Spinal cord (tissue), 10 donors: ENCODE measurements around the gene FAM76B. TPM values are rescaled to one million over a fixed set of nuclear protein-coding genes. Genes with fewer than 3 reads are reported as not detected.
A peak's percentile ranks its signal among the peaks of the same experiment; 100 is the strongest.

Experiments
- DNase-seq, 6 donors: peaks; one replicate each; pipeline versions ENCODE4 v3.0.0 to v3.0.0-alpha.2; 2013 to 2015; ENCODE audit warnings: low spot score in 6 of 6, low read depth in 4 of 6
- H3K27ac ChIP-seq: one replicate; pipeline ENCODE4 v1.5.1; 2013; ENCODE audit warnings: low read depth, low read length, control low read depth
- H3K27me3 ChIP-seq: one replicate; pipeline ENCODE4 v1.6.1; 2013; ENCODE audit warnings: low read length; ENCODE audit not compliant: control insufficient read depth, insufficient read depth
- H3K36me3 ChIP-seq: one replicate; pipeline ENCODE4 v1.6.1; 2013; ENCODE audit warnings: low read length; ENCODE audit not compliant: control insufficient read depth, insufficient read depth
- H3K4me1 ChIP-seq: one replicate; pipeline ENCODE4 v1.6.1; 2013; ENCODE audit warnings: low read length; ENCODE audit not compliant: control insufficient read depth, insufficient read depth
- H3K4me3 ChIP-seq: one replicate; pipeline ENCODE4 v1.5.1; 2013; ENCODE audit warnings: low read depth, low read length, control low read depth
- H3K9me3 ChIP-seq: one replicate; pipeline ENCODE4 v1.6.1; 2013; ENCODE audit warnings: low read length; ENCODE audit not compliant: control insufficient read depth, insufficient read depth
- WGBS: methylation state at CpG from one replicate; pipeline ENCODE4 v1.1.5; 2013; ENCODE audit warnings: missing lambda C conversion rate; ENCODE audit not compliant: insufficient coverage; 5-methylcytosine and 5-hydroxymethylcytosine counted together
- polyA plus RNA-seq, 2 donors: library from polyadenylated mRNA; unstranded; fragments of 120-200 nt; gene quantifications; one replicate each; pipeline ENCODE4 v1.2.1, GENCODE V29; 2013; ENCODE audit not compliant: insufficient read length in 2 of 2
- total RNA-seq, 2 donors: library from RNA; depleted of rRNA in 1 of 2; stranded (reverse); fragments of 120-200 nt in 1 of 2; fragments of >200 nt in 1 of 2; gene quantifications; one replicate each; pipeline versions ENCODE4 v1.2.3 to v1.2.4, GENCODE V29; 2013 to 2014
- donor health status: healthy.

FAM76B gene
- total and polyA plus RNA-seq, 4 donors, result 31.6 to 52.4 (median 39.6) TPM

GRCh38 chr11:95794086-95794485, 4.5 kb upstream of the FAM76B start:
- no peak overlapping the region for H3K4me3 ChIP-seq
- DNase-seq, result no peak
- H3K9me3 ChIP-seq, result no peaks in the 10 kb centered on the region
- WGBS, result no CpG with 5 or more reads among the region's 5 CpGs
- no peaks in the 10 kb centered on the region for H3K27me3 ChIP-seq
- H3K4me1 ChIP-seq, result peaks cover 7% of the 10 kb centered on the region
- H3K36me3 ChIP-seq, result peaks cover under 1% of the 10 kb centered on the region
- H3K27ac ChIP-seq, result no peak overlapping the region

GRCh38 chr11:95793116-95793515, 3.5 kb upstream of the FAM76B start:
- Histone ChIP-seq H3K9me3 (no peaks in the 10 kb centered on the region), H3K27ac (no peak overlapping the region), H3K27me3 (no peaks in the 10 kb centered on the region), H3K4me1 (peaks cover 10% of the 10 kb centered on the region), H3K36me3 (peaks cover 2% of the 10 kb centered on the region), H3K4me3 (no peak overlapping the region)
- no peak for DNase-seq
- 93% methylated on average over 3 of the region's 4 CpGs for WGBS

DNA sequence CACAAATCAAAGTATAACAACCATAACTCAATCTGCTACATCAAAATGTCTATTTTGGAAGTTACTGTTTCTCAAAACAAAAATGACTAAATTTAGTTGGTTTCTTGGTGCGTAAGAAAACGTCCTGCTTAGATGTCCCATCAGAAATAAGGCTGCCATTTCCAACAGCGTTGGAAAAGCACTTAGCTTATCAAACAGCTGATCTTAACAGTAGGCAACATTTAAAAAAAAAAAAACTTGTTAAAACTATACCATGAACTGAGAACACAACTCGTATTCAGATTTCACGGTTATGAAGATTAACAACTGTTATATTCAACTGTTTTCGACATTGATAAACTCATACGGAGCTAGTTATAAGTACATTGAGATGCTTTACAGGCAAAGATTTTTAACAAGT, 3.1 kb upstream of the FAM76B start:
- Histone ChIP-seq H3K9me3 (no peaks in the 10 kb centered on the region), H3K27me3 (no peaks in the 10 kb centered on the region), H3K27ac (no peak overlapping the region), H3K36me3 (peaks cover 2% of the 10 kb centered on the region), H3K4me3 (no peak overlapping the region), H3K4me1 (peaks cover 10% of the 10 kb centered on the region)
- DNase-seq, result no peak
- WGBS, result no CpG with 5 or more reads among the region's 7 CpGs

DNA sequence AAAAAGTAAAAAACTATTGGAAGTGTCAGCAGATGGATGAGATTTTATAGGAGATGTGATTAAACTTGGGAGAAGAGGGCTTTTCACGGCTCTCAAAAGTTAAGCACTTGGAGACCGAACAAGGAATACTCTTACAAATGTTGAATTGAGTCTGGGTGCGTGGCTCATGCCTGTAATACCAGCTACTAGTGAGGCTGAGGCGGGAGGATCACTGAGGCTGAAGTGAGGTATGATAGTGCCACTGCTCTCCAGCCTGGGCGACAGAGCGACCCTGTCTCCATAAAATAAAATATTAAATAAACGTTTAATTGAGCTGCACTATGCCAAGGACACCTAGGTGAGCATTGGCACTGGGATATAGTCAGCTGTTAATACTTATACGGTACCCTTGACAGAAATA, 2.6 kb upstream of the FAM76B start:
- H3K4me3 ChIP-seq, result no peak overlapping the region
- WGBS, result 97% methylated on average over 3 of the region's 8 CpGs

GRCh38 chr11:95791709-95792033, 2.1 kb upstream of the FAM76B start:
- Histone ChIP-seq H3K27ac (no peak overlapping the region), H3K4me1 (peaks cover 10% of the 10 kb centered on the region), H3K36me3 (peaks cover 6% of the 10 kb centered on the region), H3K9me3 (no peaks in the 10 kb centered on the region), H3K4me3 (peak overlapping the region; percentile 99), H3K27me3 (no peaks in the 10 kb centered on the region)
- no peak for DNase-seq
- 56% methylated on average over 8 of the region's 8 CpGs for WGBS

More for the DNA sequence above, 2.6 kb upstream of the FAM76B start:
- no peak for DNase-seq
- Histone ChIP-seq H3K27me3 (no peaks in the 10 kb centered on the region), H3K9me3 (no peaks in the 10 kb centered on the region), H3K27ac (no peak overlapping the region), H3K4me1 (peaks cover 10% of the 10 kb centered on the region), H3K36me3 (peaks cover 4% of the 10 kb centered on the region)

- Histone ChIP-seq H3K9me3 (no peaks in the 10 kb centered on the region), H3K4me1 (peaks cover 10% of the 10 kb centered on the region), H3K27me3 (no peaks in the 10 kb centered on the region), H3K4me3 (peak overlapping the region; percentile 99), H3K27ac (peak overlapping the region; percentile 100), H3K36me3 (peaks cover 7% of the 10 kb centered on the region)
- WGBS, result 10% methylated on average over 24 of the region's 29 CpGs
- DNase-seq, result peak; percentile 26 to 86 (median 47)
These were observed 1.5 kb upstream of the FAM76B start for GRCh38 chr11:95790933-95791708.

DNA sequence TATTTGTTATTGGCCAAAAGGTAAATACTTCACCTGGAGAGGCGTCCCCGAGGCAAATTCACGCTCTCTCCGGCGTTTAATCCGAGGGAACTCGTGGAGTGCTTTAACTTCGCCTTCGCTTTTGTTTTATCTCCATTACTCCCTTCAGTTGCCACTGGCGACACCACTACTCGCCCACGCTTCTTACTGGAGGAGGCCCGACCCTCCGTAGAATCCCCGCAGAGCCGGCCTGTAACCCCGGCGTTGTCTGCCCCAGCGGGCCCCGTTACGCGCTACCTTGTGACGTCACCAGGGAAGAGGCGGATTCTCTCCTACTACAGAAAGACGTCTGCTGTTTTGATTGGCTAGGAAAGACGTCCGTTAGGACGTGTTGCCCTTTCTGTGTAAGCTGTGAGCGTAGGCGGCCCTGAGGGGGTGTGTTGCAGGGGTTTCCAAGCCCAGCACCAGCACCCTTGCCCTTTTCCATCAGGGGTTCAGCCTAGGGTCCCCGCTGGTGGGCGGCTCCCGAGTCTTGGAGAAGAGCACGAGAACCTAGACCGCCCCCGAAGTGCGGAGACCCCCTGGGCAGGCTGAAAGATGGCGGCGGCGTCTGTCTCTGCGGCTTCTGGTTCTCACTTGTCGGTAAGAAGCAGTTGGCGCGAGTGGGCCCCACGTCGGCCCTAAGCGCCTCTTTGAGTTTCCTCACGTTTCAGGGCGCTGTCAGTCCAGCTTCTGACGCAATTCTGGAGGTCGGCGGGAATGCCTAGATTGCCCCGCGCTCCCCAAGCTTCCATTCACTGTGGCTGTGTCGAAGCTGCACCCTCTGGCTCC, 746 bp upstream of the FAM76B start, which contains the start of gene CEP57:
CEP57 (plus strand) TSS at position 376 of the 810 bp plus-strand sequence; CDS start at position 577, 201 bp downstream.
- Histone ChIP-seq H3K4me3 (peak within 1 kb of the TSS; percentile 99), H3K27me3 (no peaks in the 10 kb centered on the region), H3K9me3 (no peaks in the 10 kb centered on the region), H3K27ac (peak within 1 kb of the TSS; percentile 100), H3K36me3 (peaks cover 11% of the 10 kb centered on the region), H3K4me1 (peaks cover 10% of the 10 kb centered on the region)
- WGBS, result under 1% methylated on average over 46 of the region's 55 CpGs
- peak; percentile 98 to 100 (median 98) for DNase-seq

GRCh38 chr11:95788921-95789505, 569 bp downstream of the FAM76B start:
- Histone ChIP-seq H3K36me3 (peaks cover 11% of the 10 kb centered on the region), H3K9me3 (no peaks in the 10 kb centered on the region), H3K4me3 (peak overlapping the region; percentile 99), H3K27me3 (no peaks in the 10 kb centered on the region), H3K27ac (peak overlapping the region; percentile 100), H3K4me1 (peaks cover 10% of the 10 kb centered on the region)
- WGBS, result under 1% methylated on average over 34 of the region's 34 CpGs
- peak; percentile 4 to 79 (median 34) for DNase-seq

DNA sequence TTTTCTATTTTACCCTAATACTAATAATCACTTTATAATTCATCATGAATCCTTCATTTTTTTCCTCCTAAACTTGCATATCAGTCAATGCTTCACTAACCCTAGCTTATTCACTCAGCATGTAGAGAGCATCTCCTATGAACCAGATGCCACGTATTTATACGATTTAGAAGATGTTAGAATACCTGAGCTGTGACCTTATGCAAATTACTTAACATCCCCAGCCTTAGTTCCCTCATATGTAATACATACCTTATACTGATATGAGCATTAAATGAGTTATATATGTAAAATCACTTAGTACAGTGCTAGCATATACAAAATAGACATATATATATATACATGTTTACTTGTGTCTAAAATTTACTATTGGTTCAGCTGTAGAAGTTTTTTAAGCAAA, 9.0 kb downstream of the FAM76B start:
- WGBS, result no CpG with 5 or more reads among the region's 2 CpGs
- H3K9me3 ChIP-seq, result no peaks in the 10 kb centered on the region
- peaks cover 4% of the 10 kb centered on the region for H3K36me3 ChIP-seq
- H3K4me1 ChIP-seq, result no peaks in the 10 kb centered on the region
- DNase-seq, result no peak
- H3K4me3 ChIP-seq, result no peak overlapping the region
- no peaks in the 10 kb centered on the region for H3K27me3 ChIP-seq
- H3K27ac ChIP-seq, result no peak overlapping the region
